Stimulated activated CD8-positive, alpha-beta memory T cell treated with anti-CD3 and anti-CD28 coated beads, Interleukin-4, amount 100 ng/mL, for 48 hours (primary cell): ENCODE data around the gene HMGN5.
A peak's percentile ranks its signal among the peaks of the same experiment; 100 is the strongest.

ENCODE experiments used
- DNase-seq: peaks from one replicate; pipeline ENCODE4 v3.0.0-alpha.2; 2020

The HMGN5 gene

GRCh38 chrX:81201671-81202455, at the start of gene HMGN5, which contains the start of gene SH3BGRL:
TSS of gene HMGN5 (minus strand) at chrX:81201913. CDS start at chrX:81121549, 80,364 bp downstream.
TSS of gene SH3BGRL (plus strand) at chrX:81202102. CDS start at chrX:81202201, 99 bp downstream.
- peak; percentile 71 for DNase-seq

DNA sequence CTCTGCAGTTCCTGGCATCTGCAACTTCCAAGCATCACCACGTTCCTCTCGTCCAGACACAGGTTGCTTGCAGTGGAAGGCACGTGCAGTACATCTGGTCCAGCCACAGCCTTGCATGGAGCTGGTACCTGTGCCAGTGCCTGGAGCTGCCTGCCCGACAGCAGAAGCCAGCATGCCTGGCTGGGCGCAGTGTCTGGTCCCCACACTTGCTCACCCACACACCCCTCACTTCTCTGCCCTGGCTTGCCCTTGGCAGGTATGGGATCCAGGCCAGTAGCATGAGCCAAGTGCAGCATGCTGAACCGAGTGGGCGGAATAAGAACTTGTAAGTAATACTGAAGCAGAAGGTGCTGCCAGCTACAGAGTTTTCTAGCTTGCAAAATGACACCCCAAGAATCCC, 40.0 kb upstream of the HMGN5 start:
- DNase-seq, result no peak

- no peak for DNase-seq
Observed at GRCh38 chrX:81240701-81241331, 39.1 kb upstream of the HMGN5 start.

- no peak for DNase-seq
Observed at GRCh38 chrX:81238166-81238565, 36.5 kb upstream of the HMGN5 start.

DNA sequence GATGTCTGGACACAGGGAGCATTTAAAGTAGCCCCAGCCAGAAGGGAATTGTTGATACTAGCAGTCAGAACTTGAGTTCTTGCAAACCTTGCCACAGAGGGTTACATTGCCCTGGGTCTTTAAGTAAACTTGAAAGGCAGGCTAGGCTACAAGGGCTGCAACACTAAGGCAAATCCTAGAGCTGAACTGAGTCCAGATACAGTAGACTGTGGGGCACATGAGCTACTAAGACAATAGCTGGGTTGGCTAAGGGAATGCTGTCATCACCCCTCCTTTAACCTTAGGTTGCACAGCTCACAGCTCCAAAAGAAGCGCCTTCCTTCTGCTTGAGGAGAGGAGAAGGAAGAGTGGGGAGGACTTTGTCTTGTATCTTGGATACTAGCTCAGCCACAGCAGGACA, 35.8 kb upstream of the HMGN5 start:
- no peak for DNase-seq

GRCh38 chrX:81232218-81232617, 30.5 kb upstream of the HMGN5 start:
- DNase-seq, result no peak

DNA sequence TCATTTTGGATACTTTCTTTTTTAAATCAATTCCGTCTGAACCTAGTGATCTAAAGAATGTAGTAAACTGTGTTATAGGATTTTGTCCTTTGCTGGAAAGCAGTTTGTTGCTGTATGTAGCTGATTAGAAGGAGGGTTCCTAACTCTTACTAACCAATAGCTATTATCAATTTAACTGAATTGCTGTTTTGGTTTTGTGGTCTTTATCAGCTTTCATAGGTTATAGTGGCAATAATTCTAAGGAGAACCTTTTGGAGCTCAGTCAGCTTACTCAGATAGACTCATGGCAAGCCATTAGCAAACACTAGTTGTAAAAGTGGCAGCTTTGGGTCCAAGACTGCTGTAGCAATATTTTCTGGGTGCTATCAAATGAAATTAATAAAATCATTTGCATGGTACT, 29.8 kb upstream of the HMGN5 start:
- DNase-seq, result no peak

GRCh38 chrX:81229901-81230300, 28.2 kb upstream of the HMGN5 start:
- no peak for DNase-seq

DNA sequence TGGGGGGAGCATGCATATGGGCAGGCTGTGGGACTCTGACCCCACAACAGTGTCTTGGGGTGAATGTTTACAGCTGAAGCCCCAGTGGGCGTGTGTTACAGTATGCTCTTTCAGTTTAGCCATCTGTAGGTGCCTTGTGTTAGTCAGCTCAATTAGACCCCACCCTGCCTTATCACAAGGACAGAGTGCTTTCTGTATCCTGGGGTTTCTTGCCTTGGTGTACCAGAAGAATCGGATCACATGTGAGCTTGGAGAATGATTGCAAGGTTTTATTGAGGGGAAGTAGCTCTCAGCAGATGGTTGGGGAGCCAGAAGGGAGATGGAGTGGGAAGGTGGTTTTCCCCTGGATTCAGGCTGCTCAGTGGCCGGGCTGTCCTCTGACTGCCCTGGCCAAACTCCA, 27.5 kb upstream of the HMGN5 start:
- DNase-seq, result no peak

DNA sequence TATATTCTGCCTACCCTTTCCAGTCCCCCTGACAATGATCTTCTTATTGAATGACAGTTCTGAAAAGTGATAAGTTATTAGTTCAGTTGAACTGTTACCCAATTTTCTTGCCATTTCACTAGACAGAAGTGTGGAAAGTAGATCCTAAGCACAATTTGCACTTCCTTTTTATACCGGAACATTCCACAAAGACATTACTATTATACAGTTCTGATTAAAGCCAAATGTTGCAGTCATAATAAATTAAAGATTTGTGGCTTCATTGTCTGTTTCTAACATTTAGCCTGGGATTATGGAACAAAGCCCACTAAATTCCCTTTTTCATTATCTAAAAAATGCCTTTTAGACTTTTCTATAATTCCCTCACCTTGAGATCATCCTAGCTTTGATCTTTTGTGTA, 14.0 kb upstream of the HMGN5 start:
- no peak for DNase-seq

DNA sequence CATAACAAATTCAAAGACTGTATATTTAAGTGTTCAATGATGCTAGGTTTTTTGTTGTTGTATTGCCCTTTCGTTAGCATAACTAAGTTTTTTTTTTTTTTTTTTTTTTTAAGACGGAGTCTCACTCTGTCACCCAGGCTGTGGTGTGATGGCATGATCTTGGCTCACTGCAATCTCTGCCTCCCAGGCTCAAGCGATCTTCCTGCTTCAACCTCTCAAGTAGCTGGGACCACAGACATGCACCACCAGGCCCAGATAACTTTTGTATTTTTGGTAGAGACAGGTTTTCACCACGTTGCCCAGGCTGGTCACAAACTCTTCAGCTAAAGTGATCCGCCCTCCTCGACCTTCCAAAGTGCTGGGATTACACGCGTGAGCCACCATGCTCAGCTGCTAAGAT, 7.2 kb upstream of the HMGN5 start:
- DNase-seq, result no peak

DNA sequence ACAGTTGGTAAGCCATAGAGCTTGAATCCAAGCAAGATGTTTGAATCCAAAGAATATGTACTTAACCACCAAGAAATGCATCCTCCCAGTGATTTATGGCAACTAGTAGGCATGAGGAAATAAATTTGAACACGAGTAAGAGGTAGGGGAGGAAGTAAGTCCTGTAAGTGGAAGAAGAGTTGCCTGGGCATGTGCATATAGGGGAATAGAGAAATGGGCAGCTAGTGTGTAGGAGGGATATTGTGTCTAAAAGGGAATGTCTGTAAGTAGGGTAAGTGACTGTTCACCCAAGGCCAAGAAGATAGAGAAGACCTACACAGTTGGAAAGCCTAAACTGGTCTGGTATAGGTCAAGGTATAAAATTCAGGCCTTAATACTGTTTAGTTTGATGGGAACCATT, 4.8 kb upstream of the HMGN5 start:
- DNase-seq, result no peak

DNA sequence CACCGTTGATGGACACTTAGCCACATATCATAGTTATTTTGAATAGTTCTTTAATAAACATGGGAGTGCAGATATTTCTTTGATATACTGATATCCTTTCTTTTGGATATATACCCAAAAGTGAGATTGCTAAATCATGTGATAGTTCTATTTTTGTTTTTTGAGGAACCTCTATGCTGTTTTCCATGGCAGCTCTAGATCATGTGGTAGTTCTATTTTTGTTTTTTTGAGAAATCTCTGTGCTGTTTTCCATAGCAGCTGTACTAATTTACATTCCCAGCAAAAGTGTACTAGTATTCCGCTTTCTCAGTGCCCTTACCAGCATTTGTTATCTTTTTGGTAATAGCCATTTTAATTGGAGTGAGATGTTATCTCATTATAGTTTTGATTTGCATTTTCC, 3.8 kb upstream of the HMGN5 start:
- DNase-seq, result no peak

DNA sequence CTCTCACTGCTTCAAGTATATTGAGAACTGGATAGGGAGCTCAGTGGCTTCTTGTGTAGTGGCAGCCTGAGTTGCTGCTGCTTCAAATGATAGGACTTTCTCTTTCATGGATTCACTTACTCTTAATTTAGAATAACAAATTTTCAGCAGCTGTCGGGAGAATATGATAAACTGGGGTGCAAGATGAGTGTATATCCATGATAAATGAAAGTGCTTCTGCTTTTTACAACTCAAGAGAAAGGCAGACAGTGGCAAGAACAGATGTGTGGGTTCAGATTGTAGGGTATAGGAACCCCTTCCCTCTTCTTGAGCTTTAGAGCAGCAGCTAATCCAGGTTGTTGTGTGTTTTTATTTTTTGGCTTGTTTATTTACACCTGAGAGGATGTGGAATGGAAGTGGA, 1.2 kb upstream of the HMGN5 start:
- DNase-seq, result no peak

GRCh38 chrX:81202456-81202819, 725 bp upstream of the HMGN5 start:
- no peak for DNase-seq

DNA sequence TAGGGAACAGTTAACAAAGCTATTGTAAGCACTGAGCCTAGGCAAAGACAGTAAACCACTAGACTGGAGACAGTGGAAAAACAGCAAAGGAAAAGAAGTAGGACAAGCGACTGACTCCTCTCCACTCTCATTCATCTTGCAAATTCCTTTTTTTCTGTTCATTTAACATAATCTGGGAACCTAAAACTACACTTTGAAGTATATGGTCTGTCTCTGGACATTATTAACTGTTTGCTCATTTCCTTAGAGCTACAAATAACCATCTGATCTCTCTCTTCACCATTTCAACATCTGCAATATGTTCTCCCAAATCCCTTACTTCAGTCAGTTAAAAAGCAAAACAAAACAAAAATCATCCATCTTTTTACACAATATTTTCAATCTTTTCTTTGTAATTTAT, 642 bp downstream of the HMGN5 start:
- DNase-seq, result no peak

GRCh38 chrX:81195712-81196111, 6.0 kb downstream of the HMGN5 start:
- peak; percentile 70 for DNase-seq

DNA sequence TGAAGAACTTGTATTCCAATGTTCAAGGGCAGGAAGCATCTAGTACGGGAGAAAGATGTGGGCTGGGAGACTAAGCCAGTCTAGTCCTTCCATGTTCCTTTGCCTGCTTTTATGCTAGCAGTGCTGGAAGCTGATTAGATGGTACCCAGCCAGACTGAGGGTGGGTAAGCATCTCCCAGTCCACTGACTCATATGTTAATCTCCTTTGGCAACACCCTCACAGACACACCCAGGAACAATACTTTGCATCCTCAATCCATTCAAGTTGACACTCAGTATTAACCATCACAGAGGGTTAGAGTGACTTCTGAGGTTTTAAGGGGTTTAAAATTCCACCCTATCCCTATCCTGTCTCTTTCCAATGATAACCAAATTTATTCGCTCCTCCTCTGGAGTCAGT, 6.5 kb downstream of the HMGN5 start:
- DNase-seq, result no peak

- no peak for DNase-seq
Observed at GRCh38 chrX:81174286-81174685, 27.4 kb downstream of the HMGN5 start.

DNA sequence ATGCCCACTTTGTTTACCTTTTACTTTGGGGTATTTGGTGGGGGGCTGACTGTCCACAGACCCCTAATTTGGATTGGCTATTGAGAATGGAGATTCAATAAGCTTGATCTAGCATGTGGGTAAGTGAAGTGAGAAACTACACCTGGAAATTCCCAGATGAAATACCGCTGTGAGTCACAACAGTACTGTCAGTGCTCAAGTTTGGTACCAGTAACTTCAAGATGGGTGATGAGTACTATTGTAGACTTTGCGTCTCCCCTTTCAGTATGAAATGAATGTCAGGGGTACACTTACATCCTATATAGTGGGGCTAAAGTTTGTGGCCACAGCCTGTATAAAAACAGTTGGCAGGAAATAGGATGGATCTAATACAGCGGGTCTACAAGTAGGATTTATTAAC, 33.3 kb downstream of the HMGN5 start:
- DNase-seq, result no peak

DNA sequence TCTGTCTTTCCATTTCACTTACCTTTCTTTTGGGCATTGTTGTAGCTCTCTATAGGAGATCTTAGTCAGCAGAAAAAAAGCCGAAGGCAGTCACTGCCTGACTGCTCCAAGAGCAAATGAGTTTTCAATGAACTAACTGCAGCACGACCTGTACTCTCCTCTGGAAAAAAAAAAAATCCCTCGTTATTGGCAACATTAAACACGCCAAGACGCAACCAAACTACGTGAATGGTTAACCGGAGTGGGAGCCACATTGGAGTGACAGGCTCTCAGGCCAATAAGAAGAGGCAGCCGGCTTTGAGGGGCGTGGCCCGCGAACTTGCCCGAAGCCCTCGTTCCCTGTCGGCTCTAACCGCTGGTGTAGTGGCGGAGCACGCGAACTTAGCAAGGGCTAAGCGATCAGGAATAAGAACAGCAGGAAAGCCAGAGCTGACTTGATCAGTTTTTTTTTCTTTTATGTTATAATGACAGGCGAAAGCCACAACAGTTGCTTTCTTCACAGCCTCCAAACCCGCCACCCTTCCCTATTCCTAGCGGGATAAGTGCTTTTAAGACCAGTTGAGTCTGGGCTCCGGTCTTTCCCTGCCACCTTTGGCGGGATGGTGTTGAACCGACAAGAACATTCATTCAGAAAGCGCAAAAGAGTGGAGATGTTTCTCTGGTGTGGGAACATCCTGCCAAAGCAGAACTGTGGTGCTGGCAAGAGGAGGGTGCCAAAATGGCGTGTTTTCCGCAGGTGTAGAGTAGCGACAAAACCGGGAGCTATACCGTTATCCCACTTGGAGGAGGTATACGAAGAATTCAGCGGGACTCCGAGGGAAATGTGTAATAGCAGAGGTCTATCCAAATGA, 80.0 kb downstream of the HMGN5 start:
- peak; percentile 88 for DNase-seq

DNA sequence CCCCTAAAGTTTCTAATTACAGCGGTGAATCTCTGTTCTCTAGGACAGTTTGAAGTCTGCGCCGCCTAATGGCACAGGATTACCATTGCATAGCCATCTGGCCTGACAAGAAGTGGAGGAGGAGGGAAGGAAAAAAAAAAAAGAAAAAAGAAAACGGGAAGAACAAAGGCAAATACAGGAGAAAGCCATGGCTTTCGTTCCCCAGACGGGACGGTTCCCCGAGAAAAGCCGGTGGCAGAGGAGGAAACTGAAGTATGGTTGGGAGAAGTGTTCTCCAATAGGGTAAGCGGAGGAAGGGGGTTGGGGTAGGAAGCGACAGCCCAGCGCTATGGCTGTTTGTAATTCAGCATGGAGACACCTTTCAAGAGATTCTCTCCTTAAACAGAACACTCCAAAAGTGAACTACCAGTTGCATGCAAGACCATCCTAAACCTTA, 80.8 kb downstream of the HMGN5 start:
- DNase-seq, result peak; percentile 43

DNA sequence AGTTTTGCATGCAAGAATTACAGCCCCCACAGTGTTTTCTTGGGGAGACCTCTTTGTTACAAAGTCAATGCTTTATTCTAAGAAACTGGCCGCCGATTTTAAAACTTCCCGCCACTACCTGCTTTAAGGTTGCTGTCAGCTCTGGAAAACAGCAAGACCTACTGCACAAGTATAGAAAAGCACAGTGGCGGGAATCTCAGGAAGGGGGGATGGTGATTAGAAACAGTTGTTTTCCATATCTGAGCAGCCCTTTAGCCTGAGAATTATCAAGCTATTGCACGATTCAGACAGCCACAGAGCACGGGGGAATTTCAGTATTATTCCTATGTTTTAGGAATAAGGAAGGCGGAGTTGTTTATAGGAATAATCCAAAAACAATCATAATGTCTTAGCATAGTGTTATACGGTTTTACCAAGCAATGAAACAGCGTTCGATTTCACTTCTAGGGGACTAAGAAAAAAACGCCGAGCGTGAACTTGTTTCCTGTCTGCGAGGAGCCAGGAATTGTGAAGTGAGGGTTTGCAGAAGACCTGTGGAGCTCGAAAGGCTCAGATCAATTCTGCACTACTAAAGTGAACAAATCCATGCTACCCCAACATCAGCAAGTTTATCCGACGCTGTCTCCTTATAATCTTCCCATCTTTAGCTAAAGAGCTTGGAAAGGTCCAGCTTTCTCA, 81.3 kb downstream of the HMGN5 start:
- no peak for DNase-seq
